ENCODE measurements around the gene VANGL1. TPM values are rescaled to one million over a fixed set of nuclear protein-coding genes. Genes with fewer than 3 reads are reported as not detected.
A peak's percentile ranks its signal among the peaks of the same experiment; 100 is the strongest.

Gene VANGL1
- total RNA-seq, 2 donors from 2014 or later, result 0.48 to 1.4 TPM

DNA sequence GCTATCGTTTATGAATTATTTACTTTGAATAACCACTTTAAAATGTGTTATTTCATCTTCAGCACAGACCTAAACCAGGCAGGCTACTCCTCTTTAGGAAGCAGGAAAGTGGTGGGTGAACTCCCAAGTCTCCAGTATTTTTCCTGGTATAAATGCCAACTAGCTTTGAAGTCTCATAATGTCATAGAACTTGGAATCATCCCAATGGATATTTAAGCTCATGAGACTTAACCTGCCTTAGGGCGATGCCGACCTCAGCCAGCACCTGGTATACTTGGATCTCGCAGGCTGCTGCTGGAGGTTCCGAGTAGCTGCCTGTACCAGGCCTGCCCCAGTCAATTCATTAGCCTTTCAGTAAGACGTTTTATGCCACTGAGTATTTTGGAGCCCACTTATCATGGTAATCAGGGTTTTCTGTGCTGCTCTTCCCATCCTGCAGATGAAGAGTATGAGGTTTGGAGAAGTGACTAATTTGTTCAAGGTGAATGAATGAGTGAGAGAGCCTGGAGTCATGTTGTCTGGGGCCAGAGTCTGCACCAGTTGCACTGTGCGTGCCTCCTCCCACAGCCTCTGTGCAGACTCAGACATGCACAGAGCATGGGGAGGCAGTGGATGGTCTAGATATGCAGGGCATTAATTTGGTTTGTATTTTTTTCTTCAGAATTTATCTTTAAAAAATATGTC is 34.9 kb downstream of the VANGL1 start:
- Mint-ChIP-seq H3K9me3 (no peaks in the 10 kb centered on the region), H3K27ac (no peak overlapping the region), H3K36me3 (no peaks in the 10 kb centered on the region)
- ATAC-seq, result no peak
- no peak for DNase-seq (ENCODE audit: low spot score in 2 of 2)

DNA sequence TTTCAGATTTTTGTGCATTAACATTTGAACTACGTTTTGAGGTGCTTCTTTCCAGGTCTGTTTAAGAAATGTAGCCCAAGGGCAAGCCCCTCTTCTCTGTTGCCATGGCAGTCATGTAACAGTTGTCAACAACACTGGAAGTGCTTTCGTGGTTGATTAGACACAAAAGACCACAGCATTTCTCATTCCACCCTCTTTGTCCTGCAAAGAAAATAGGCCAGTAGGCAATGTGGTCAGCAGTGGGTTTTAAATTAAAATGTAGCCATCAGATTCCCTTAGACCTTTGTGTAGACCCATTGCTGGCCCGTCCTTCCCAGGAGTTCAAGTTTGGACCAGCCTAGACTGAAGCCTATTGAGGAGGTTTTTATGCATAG is 35.4 kb downstream of the VANGL1 start:
- no peak overlapping the region for H3K27ac Mint-ChIP-seq
- ATAC-seq (no peak), DNase-seq (ENCODE audit: low spot score in 2 of 2) (no peak)
- no peaks in the 10 kb centered on the region for H3K9me3 Mint-ChIP-seq
- no peaks in the 10 kb centered on the region for H3K36me3 Mint-ChIP-seq

DNA sequence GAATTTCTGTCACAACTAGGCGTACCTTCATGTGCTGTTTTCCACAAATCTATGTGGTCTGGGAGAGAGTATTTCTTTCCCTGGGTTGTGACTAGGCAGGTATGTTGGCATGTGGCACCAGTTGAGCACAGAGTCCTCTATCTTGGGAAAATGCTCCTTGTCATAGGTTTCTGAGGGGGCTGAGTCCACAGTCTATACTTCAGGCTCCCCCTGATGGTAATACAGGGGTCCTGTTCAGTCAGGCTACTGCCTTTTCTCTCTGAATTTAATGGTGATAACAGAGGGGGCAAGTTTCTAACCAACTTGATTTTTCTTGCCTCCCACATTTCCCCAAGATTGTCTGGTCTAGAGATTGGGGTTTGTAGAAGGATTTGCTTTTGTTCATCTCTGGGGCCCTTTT is 35.8 kb downstream of the VANGL1 start:
- DNase-seq (ENCODE audit: low spot score in 2 of 2) (no peak), ATAC-seq (no peak)
- no peak overlapping the region for H3K27ac Mint-ChIP-seq
- H3K36me3 Mint-ChIP-seq, result no peaks in the 10 kb centered on the region
- H3K9me3 Mint-ChIP-seq, result no peaks in the 10 kb centered on the region

DNA sequence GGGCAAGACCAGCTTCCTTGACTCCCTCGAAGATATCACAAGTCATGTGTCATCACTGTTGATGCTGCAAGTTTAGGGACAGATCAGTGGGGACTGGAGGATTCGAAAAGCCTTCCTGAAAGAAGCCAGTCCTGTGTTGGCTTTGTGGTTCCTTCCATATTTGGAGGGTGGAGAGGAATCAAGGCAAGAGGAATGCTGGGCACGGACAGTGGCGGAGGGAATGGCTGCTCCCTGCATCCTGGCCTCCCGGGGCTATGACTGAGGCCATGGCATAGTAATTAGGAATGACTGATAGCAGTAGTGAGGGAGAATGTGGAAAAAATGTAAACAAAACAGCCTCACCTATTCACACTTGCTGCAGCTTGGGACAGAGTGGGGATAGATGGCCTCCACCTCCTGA is 36.4 kb downstream of the VANGL1 start:
- H3K27ac Mint-ChIP-seq, result no peak overlapping the region
- no peaks in the 10 kb centered on the region for H3K36me3 Mint-ChIP-seq
- no peaks in the 10 kb centered on the region for H3K9me3 Mint-ChIP-seq
- ATAC-seq, result no peak
- DNase-seq (ENCODE audit: low spot score in 2 of 2), result no peak

DNA sequence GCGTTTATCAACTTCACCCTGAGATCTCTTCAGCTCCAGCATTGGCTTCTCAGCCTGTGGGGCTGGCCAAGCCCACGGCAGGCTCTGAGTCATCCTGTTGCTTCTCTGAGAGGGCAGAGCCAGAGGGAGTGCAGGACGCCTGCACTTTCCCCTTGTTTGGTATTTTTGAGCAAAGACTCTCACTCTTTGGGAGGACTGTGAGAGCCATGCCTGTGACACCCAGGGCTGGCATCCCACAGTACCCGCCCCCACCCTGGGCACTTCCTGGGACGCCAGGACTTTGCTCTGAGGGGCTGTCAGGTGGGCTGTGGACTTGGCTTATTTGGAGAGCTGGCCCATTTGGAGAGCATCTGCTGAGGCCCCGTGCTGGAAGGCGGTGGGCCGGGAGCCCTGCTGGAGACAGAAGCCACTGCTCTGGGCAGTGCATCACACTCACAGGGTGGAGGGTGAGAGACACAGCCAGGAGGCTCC is 37.4 kb downstream of the VANGL1 start:
- Mint-ChIP-seq H3K9me3 (no peaks in the 10 kb centered on the region), H3K36me3 (no peaks in the 10 kb centered on the region), H3K27ac (no peak overlapping the region)
- DNase-seq (ENCODE audit: low spot score in 2 of 2) (no peak), ATAC-seq (no peak)

DNA sequence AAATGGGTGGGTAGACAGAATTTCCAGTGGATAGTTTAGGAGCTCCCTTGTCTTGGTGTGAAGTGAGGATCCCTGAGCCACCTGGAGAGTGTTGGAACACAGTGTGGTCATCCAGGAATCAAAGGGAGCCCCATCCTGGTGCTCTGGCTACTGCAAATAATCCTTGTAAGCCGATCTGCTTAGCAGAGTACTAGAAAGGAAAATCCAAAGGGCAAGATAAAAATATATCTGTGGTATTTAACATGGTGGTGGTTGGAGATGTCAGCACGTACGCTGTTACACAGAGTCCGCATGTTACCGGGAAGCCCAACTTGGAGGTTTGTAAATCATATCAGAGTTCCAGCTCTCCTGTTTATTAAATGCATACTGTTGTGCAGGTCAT is 39.0 kb downstream of the VANGL1 start:
- no peak for DNase-seq (ENCODE audit: low spot score in 2 of 2)
- no peak for ATAC-seq
- Mint-ChIP-seq H3K36me3 (no peaks in the 10 kb centered on the region), H3K9me3 (no peaks in the 10 kb centered on the region), H3K27ac (no peak overlapping the region)

DNA sequence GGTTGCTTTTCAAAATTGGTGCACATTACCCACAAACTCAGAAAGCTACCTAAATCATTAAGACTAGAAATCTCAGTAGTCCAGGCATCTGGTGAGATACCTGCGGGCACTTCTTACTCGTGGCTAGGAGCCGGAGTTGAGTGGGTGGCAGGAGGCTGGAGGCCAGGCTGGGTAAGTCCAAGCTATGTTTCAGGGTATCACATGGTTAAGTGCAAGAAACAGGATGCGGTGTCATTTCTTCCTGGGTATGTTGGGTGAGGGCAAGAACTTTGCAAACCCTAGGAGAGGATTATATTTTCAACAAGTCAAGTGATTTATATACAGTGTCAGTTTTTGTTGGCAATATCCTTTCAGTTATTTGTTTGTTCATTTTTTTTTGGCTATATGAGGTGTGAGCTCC is 41.0 kb downstream of the VANGL1 start:
- no peaks in the 10 kb centered on the region for H3K36me3 Mint-ChIP-seq
- no peak overlapping the region for H3K27ac Mint-ChIP-seq
- H3K9me3 Mint-ChIP-seq, result no peaks in the 10 kb centered on the region
- ATAC-seq (no peak), DNase-seq (ENCODE audit: low spot score in 2 of 2) (no peak)

DNA sequence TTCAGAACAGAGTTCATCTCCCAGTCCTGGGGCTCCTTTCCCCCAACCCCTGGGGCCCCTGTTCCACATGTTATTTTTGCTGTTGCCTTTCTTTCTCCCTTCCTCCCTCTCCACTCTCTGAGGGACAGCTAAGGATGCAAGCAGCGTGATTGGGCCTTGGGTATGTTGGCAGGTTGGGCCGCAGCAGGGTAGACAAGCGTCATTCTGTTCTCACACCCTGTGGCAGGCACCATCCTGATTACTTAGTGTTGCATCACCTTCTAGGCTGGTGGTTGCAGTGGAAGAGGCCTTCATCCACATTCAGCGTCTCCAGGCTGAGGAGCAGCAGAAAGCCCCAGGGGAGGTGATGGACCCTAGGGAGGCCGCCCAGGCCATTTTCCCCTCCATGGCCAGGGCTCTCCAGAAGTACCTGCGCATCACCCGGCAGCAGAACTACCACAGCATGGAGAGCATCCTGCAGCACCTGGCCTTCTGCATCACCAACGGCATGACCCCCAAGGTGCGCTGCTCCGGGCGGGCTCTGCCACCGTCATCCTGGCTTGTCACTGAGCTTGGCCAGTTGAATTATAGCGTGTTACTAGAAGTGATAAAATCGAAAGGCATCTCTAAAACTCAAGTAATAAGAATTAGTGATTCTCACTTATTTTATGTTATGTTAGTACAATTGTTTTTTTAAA is 43.4 kb downstream of the VANGL1 start:
- no peak overlapping the region for H3K27ac Mint-ChIP-seq
- H3K36me3 Mint-ChIP-seq, result no peaks in the 10 kb centered on the region
- ATAC-seq (no peak), DNase-seq (ENCODE audit: low spot score in 2 of 2) (no peak)
- no peaks in the 10 kb centered on the region for H3K9me3 Mint-ChIP-seq

DNA sequence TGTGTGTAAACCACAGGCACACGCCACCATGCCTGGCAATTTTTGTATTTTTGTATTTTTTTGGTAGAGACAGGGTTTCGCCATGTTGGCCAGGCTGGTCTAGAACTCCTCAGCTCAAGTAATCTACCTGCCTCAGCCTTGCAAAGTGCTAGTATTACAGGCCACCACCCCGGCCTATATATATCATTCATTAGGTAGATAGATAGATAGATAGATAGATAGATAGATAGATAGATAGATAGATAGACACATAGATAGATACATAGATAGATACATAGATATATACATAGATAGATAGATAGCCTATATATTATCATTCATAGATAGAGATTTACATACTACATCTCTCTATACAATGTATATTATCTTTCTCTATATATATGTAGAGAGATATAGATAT is 46.0 kb downstream of the VANGL1 start:
- Mint-ChIP-seq H3K36me3 (no peaks in the 10 kb centered on the region), H3K9me3 (no peaks in the 10 kb centered on the region), H3K27ac (no peak overlapping the region)
- ATAC-seq, result no peak
- no peak for DNase-seq (ENCODE audit: low spot score in 2 of 2)

DNA sequence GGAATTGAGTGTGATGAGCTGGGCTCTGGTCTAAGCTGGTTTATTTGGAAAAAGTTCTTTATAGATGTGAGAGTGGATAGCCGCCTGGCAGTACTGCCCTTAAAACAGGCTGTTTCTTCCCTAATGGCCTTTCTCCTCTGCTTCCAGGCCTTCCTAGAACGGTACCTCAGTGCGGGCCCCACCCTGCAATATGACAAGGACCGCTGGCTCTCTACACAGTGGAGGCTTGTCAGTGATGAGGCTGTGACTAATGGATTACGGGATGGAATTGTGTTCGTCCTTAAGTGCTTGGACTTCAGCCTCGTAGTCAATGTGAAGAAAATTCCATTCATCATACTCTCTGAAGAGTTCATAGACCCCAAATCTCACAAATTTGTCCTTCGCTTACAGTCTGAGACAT is 49.2 kb downstream of the VANGL1 start:
- ATAC-seq, result no peak
- no peaks in the 10 kb centered on the region for H3K36me3 Mint-ChIP-seq

DNA sequence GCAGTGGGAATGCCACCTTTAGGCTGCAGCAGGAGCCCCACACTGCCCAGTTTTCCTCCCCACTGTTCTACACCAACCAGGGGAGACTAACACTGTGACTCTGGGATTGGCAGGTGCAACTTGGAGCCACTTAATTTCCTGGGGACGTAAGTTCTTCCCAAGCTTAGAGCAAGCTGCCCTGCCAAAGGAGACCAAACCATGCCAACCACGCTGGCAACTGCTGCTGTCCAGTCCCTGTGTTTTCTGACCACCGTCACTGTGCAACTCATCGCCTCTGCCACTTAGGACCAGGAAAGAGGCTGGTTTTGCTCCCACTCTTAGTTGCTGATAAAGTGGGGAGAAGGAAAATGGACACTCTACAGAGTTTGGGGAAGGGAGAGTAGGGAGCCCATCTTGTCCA is 50.5 kb downstream of the VANGL1 start:
- no peak for ATAC-seq
- DNase-seq (ENCODE audit: low spot score in 2 of 2), result no peak
- Mint-ChIP-seq H3K36me3 (no peaks in the 10 kb centered on the region), H3K27ac (no peak overlapping the region), H3K9me3 (no peaks in the 10 kb centered on the region)

More for the DNA sequence above, 49.2 kb downstream of the VANGL1 start:
- H3K9me3 Mint-ChIP-seq, result no peaks in the 10 kb centered on the region
- no peak overlapping the region for H3K27ac Mint-ChIP-seq
- peak in 1 of 2 donors; percentile 2 for DNase-seq (ENCODE audit: low spot score in 2 of 2)

DNA sequence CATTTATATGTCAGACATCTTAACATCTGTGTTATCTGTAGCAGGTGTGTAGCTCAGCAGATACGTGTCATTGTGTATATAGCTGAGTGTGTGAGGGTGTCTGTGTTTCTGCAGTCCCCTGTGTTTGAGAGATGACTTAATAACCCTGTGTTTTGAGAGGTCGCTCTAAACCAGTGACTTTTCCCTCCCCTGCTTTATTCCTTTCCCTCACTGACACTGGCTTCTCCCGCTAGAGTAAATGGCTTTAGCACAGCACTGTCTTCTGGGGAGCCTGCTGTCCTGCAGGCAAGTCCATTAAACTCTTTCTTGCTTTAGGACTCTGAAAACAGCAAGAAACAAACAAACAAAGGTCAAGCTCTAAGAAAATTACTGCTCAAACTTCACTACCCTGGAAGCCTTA is 53.0 kb downstream of the VANGL1 start:
- H3K27ac Mint-ChIP-seq, result no peak overlapping the region
- H3K36me3 Mint-ChIP-seq, result no peaks in the 10 kb centered on the region
- ATAC-seq (no peak), DNase-seq (ENCODE audit: low spot score in 2 of 2) (peak in 1 of 2 donors; percentile 2)
- no peaks in the 10 kb centered on the region for H3K9me3 Mint-ChIP-seq

DNA sequence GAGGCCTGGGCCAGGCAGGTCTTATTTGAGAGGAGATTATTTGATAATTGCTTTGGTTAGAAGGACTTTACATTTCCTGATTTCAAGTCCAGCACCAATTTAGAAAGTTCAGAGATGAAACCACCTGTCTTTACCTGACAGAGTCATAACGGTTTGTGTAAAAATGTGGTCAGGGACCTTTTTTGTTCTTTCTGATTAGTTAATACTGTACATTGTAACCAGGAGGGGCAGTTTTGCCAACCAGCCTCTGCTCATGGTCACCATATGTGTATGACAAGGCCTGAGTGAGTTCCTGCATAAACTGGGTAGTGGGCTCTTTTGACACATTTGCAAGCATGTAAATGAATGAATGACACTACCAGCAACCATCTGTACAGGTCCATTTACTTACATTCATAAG is 55.8 kb downstream of the VANGL1 start:
- Mint-ChIP-seq H3K27ac (no peak overlapping the region), H3K36me3 (no peaks in the 10 kb centered on the region), H3K9me3 (no peaks in the 10 kb centered on the region)
- ATAC-seq (no peak), DNase-seq (ENCODE audit: low spot score in 2 of 2) (no peak)

DNA sequence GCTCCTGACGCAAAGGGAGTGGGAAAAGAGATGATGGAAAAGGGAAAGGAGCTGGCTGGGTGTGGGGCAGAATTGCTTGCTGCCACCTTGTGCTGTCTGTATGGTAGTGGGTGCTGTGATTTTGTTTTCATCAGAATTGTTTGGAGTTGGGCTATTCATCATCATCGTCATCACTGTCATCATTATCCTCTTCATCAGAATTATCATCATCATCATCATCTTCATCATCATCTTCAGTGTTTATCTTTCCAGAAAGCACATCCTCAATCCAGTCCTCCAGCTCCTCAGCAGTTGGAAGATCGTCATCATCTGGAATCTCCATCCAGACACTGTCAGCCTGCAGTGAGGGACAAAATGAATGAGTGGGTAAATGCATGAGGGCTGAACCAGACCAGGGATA is 59.3 kb downstream of the VANGL1 start:
- H3K9me3 Mint-ChIP-seq, result no peaks in the 10 kb centered on the region
- H3K36me3 Mint-ChIP-seq, result no peaks in the 10 kb centered on the region

DNA sequence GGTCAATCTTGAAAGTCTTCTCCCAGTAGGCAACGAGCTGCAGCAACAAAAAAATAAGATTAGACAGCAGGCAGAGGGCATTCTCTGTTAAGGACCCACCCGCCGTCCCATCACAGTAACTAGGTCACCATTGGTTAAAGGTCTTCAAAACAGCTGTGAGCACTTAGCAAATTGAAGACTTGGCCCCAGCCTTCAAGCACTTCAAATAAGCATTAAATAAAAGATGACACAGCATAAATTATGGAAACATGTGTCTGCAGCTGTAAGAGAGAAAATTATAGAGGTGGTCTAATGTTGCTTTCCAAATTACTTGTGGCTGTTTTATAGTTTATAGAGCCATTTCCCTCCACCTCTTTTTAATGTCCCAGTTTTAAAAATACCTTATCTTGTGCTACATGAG is 61.2 kb downstream of the VANGL1 start:
- no peaks in the 10 kb centered on the region for H3K9me3 Mint-ChIP-seq
- no peak overlapping the region for H3K27ac Mint-ChIP-seq
- no peak for DNase-seq (ENCODE audit: low spot score in 2 of 2)
- no peak for ATAC-seq
- H3K36me3 Mint-ChIP-seq, result no peaks in the 10 kb centered on the region

More for the DNA sequence above, 59.3 kb downstream of the VANGL1 start:
- no peak for ATAC-seq
- no peak overlapping the region for H3K27ac Mint-ChIP-seq
- DNase-seq (ENCODE audit: low spot score in 2 of 2), result no peak

DNA sequence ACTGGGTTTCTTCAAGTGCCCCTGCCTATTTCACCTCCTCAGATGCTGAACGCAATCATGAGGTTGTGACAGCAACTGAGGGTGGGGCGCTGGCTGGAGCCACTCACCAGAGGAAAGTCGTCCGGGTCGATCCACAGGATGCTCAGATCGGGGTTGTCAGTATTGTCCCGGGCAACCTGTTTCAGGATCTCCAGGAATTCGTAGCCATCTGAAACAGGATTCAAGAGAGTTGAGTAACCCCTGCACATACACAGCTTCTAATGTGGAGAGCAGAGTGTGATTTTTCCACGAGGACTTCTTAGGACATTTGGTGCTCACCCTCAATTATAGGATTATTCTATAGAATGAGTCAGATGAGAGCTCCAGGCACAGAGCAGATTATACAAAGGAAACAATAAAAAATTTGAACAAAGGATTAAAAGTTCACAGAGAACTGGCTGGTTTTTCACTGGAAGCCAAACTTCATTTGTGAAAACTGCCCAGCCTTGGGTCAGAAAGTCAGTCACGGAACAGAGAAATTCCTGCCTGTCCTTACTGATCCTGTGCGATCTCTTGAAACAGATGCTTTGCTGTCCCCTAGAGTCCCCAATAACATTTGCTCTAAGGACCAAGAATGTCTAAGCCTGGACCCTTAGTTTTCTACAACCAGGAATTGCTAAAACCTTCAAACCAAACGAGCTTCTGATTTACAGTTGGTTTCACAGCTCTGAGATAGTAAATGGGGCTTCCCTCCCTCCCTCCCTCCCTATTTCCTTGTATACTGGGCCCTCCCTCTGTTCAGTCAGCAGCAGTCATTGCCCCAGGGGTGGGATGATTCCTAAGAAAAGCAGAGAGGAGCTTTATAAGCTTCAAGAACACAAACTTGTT is 63.5 kb downstream of the VANGL1 start:
- H3K9me3 Mint-ChIP-seq, result no peaks in the 10 kb centered on the region
- ATAC-seq (no peak), DNase-seq (ENCODE audit: low spot score in 2 of 2) (no peak)
- H3K27ac Mint-ChIP-seq, result no peak overlapping the region
- H3K36me3 Mint-ChIP-seq, result no peaks in the 10 kb centered on the region

DNA sequence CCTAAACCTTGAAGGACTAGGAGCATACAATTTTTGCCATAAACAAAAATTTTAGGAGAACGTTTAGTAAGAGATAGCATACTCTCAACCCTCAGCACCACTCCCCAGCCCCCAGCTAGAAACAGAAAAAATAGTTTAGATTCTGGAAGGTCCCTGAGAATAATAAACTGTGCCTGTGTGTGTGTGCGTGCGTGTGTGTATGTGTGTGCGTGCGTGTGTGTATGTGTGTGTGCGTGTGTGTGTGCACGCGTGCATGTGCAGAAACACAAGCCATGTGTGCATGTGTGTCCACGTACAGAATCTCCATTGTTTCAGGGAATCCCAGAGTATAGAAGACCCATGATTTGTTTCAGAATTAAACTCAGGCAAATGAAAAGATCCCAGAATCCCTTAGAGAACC is 64.2 kb downstream of the VANGL1 start:
- no peak for ATAC-seq
- H3K36me3 Mint-ChIP-seq, result no peaks in the 10 kb centered on the region
- no peak for DNase-seq (ENCODE audit: low spot score in 2 of 2)
- no peaks in the 10 kb centered on the region for H3K9me3 Mint-ChIP-seq
- H3K27ac Mint-ChIP-seq, result no peak overlapping the region
